ENCODE measurements around the gene RPS13.
"Not testable (repeated sequence)": the region's sequence is repeated elsewhere in the genome, so short reads cannot be mapped to it uniquely, and the experiment has no call there.

The RPS13 gene

DNA sequence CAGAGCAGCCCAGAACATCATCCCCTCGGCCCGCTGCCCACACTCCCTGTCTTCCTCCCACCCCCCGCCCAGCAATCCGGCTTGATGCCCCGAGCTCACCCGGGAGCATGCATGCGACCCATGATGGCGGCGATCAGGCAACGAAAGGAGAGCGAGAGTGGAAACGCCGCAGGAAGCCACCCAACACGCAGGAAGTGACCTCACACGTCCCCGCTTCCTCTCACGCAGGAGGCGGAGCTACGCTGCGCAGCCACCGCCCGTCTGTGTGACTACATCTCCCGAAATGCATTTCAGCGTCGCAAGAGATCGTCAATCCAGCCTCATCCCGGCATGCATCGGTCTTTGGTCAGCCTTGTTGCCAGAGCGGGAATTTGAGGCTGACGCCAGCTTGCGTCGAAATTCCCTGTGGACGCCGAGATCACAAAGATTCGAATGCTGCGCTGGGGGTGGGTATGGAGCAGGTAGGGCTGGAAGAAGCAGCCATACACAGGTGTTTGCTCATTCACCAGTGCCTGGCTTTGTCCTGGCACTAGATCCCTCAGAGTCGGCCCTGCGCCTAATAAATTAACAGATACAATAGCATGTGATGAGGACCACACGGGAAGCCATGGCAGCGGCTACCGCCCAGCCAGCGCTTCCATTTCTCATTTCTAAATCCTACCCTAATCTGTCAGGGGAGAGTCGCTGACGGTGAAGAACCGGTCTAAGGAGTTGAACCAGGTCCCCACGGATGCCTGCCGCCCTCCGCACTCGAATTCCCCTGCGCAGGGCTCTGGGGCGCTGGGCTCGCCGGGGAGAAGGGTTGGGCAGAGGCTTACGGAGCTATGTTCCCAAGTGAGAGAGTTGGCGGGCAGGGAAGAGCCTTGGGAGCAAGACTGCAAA, at the start of gene RPS13:
RPS13 (minus strand) TSS at position 148 of the 882 bp plus-strand sequence; CDS start at position 122, 26 bp downstream.
- peak; percentile 97 for DNase-seq (ENCODE audit: low read depth)

DNA sequence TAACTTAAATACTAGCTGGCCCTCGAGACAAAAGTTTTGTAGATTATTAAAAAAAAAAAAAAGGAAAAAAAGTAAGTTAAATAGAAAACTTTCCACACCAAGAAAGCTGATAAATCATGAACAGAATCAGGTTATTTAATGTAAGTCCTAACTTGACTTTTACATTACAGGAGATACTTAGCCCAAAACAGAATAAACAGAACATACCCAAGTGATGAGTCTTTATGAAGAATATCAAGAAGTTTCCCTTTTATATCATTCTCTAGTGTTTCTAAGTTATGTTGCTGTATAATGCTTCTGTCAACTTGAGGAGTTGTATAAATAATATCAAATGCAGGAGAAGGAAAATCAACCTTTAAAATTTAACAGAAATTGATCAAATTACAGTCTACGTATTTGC, 44.5 kb upstream of the RPS13 start:
- DNase-seq (ENCODE audit: low read depth): no peak

DNA sequence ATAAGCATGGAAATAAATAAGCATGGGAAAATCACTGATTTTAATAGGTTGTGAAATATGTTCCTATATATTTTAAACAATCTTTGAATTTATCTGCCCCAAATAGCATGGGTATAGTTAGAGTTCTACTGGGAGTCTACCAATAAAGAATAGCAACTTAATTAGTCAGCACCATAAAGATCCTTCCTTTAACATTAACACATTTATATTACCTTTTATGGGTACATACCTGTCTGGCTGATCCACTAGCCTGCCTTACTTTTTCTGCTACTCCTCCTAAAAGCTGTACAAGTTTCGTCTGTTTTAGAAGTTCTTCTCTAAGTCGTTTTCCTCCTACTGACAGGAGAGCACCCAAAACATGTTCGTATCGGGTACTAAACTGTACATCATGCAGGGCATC, 39.8 kb upstream of the RPS13 start:
- DNase-seq (ENCODE audit: low read depth): no peak

DNA sequence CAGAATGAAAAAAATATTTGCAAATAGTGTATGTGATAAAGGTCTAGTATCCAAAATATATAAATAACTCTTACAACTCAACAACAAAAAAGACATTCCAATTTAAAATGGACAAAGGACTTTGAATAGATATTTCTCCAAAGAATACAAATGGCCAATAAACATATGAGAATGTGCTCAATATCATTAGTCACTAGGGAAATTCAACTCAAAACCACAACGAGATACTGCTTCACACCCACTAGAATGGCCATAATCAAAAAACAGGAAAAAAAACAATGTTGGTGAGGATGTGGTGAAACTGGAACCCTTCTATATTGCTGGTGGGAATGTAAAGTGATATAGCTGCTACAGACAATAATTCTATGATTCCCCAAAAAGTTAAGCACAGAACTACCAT, 38.6 kb upstream of the RPS13 start:
- DNase-seq (ENCODE audit: low read depth): no peak

DNA sequence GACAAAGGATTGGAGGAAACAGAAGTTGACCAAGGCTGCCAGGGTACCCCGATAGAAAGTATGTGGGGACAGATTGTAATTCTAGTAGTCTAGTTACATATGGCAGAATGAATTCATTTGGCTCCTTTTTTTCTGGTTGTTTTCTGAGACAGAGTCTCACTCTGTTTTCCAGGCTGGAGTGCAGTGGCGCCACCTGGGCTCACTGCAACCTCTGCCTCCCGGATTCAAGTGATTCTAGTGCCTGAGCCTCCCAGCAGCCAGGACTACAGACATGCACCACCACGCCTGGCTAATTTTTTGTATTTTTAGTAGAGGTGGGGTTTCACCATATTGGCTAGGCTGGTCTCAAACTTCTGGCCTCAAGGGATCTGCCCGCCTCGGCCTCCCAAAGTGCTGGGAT, 30.3 kb upstream of the RPS13 start:
- not testable (repeated sequence) for DNase-seq (ENCODE audit: low read depth)

DNA sequence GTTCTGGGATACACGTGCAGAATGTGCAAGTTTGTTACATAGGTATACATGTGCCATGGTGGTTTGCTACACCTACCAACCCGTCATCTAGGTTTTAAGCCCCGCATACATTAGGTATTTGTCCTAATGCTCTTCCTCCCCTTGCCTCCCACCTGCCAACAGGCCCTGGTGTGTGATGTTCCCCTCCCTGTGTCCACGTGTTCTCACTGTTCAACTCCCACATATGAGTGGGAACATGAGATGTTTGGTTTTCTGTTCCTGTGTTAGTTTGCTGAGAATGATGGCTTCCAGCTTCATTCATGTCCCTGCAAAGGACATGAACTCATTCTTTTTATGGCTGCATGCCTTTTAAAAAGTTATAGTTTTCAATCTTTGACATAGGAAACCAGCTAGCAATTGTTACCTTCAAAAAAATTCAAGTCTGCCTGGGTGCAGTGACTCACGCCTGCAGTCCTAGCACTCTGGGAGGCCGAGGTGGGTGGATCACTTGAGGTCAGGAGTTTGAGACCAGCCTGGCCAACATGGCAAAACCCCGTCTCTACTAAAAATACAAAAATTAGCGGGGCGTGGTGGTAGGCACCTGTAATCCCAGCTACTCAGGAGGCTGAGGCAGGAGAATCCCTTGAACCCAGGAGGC, 28.1 kb upstream of the RPS13 start:
- DNase-seq (ENCODE audit: low read depth): not testable (repeated sequence)

DNA sequence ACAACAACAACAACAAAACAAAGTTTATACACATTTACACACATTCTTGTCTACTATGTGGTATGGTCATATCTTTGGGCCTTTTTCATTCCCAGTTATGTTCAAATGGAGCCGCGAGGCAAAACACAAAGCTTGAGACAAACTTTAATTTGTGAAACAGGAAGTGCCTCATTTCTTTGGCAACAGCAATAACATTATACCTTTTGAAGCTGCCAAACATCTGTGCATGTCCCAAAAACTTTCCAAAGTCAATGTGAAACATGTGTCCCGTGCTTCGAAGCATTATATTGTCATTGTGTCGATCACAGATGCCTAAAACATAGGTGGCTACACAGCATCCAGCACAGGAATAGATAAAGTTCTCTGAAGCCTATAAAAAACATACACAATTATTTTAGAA, 25.0 kb upstream of the RPS13 start:
- no peak for DNase-seq (ENCODE audit: low read depth)

DNA sequence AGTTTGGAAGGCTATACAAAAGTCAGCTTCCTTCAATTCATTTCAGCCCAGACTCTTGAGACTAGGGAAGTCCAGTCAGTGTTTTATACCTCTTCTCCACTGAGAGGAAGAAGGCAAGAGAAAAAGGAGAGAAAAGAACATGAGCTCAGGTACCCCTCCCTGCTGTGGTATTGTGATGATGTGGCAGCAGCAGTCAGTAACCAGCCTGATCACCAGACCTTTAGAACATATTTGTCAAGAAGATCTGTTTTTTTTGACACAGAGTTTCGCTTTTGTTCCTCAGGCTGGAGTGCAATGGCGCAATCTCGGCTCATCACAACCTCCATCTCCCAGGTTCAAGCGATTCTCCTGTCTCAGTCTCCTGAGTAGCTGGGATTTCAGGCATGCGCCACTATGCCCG, 21.2 kb upstream of the RPS13 start:
- DNase-seq (ENCODE audit: low read depth): no peak

DNA sequence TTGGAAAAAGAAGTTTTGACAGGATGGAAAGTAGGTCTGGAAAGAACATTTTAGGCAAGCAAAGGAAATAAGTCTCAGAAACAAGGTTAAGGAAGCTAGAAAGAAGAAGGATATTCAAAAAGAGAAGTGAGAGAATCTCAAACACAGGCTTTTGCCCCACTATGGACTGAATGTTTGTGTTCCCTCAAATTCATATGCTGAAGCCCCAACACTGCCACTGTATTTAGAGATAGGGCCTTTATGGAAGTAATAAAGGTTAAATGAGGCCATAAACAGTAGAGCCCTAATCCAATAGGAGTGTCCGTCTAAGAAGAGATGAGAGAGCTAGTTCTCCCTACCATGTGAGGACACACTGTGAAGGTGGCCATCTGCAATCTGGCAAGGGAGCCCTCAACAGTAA, 20.6 kb upstream of the RPS13 start:
- DNase-seq (ENCODE audit: low read depth): no peak

DNA sequence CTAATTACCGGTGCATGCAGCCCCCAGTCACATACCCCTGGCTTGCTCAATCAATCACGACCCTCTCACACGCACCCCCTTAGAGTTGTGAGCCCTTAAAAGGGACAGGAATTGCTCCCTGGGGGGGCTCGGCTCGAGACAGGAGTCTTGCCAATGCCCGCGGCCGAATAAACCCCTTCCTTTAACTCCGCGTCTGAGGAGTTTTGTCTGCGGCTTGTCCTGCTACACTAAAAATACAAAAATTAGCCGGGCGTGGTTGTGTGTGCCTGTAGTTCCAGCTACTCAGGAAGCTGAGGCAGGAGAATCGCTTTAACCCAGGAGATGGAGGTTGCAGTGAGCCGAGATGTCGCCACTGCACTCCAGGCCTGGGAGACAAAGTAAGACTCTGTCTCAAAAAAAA, 8.5 kb upstream of the RPS13 start:
- not testable (repeated sequence) for DNase-seq (ENCODE audit: low read depth)

DNA sequence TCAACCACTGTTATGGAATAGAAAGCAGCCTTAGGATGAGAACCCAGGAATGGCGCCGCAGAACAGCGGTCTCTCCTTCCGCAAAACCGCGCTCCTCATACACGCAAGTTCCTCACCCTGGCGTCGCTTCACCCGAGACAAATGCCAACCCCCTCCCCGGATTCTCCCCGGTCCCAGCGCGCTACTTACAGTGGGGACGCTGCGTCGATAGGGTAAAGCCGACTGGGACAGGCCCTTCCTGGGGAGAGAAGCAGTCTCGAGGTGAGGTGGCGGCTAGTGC, 287 bp downstream of the RPS13 start:
- DNase-seq (ENCODE audit: low read depth): peak; percentile 12

DNA sequence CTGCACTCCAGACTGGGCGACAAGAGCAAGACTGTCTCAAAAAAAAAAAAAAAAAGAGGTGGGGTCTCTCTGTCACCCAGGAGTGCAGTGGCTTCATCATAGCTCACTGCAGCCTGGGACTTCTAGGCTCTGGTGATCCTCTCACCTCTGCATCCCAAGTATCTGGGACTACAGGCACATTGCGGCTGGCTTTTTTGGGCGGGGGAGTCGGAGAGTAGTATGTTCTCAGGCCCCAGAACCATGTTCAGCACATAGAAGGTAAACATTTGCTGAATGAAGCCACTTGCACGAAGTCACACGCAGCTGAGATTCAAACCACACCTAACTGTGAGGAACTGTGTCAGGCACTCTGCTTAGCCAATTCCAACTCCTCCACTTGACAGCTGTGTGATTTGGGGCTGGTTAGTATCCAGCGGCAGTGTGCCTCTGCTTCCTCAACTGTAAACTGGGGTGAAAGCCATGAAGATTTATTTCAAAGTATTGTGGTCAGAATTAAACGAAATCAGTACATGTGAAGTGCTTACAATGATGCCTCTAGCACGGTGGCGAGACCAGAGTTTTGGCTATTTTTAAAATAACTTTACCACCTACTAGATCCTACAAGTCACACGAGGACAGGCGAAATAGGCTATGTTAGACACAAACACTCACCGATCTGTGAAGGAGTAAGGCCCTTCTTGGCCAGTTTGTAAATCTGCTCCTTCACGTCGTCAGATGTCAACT, 789 bp downstream of the RPS13 start:
- DNase-seq (ENCODE audit: low read depth): no peak

DNA sequence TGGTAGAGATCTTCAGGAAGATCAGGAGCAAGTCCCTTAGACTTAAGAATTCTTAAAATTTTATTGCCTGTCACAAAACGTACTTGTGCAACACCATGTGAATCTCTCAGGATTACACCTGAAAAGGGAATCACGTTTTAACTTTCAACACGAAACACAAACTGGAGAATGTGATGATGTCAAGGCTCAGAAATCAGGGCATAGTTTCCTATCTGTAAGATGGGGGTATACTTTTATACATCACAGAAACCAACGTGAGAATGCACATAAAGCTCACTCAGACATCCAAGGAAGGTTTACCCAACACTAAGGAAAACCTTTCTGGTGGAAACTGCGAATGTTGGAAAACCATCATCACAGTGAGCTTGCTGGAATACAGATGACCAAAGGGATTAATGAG, 2.0 kb downstream of the RPS13 start:
- no peak for DNase-seq (ENCODE audit: low read depth)

DNA sequence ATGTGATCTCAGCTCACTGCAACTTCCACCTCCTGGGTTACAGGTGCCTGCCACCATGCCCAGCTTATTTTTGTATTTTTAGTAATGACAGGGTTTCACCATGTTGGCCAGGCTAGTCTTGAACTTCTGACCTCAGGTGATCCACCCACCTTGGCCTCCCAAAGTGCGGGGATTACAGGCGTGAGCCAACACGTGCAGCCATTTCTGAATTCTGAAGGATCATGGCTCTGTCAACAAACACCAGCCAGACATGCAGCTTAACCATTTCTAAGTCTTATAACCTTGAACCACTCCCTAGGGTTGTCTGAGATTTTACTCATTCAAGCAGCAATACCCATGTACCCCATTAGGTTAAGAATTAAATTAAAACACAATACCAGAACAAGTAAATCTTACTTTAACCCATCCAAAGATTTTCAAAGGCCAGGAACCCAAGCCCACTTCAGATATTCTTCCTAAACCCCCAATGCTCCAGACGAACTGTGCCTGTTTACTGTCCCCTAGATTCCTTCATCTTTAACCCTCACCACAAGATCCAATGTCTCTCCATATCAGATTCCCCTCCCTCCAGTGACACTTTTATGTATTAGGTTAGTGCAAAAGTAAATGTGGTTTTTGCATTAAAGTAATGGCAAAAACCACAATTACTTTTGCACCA, 4.0 kb downstream of the RPS13 start:
- DNase-seq (ENCODE audit: low read depth): no peak

DNA sequence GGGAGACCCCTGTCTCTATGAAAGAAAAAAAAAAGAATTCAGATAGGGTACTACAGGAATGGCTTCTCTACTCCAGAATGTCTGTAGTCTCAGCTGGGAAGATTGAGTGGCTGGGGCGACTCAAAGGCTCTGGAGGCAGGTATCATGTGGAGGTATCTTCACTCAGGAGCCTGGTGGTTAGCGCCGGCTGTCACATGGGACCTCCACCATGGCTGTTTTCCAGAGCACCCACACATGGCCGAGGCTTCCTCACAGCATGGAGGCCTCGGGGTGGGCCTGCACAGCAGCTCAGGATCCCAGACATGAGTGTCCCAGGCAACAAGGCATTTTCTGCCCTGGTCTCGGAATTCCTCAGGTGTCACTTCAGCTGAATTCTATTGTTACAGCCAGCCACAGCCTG, 10.1 kb downstream of the RPS13 start:
- no peak for DNase-seq (ENCODE audit: low read depth)

DNA sequence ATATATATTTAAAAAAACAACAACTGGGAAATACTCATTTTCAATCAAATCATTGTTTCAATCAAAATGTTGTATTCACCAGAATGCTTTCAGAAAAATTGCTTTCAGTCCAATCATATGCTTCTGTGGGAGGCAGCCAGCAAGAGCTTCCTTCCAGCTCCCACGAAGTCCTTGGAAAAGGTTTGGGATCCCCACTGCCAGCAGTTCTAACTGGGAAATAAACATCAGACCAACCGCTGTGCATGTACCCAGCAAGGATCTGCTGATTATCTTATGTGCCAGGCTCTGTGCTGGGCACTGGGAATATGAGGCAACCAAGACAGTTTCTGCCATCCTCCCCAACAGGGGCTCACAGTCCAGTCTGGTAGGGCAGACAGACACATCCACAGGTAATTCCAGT, 10.8 kb downstream of the RPS13 start:
- no peak for DNase-seq (ENCODE audit: low read depth)

DNA sequence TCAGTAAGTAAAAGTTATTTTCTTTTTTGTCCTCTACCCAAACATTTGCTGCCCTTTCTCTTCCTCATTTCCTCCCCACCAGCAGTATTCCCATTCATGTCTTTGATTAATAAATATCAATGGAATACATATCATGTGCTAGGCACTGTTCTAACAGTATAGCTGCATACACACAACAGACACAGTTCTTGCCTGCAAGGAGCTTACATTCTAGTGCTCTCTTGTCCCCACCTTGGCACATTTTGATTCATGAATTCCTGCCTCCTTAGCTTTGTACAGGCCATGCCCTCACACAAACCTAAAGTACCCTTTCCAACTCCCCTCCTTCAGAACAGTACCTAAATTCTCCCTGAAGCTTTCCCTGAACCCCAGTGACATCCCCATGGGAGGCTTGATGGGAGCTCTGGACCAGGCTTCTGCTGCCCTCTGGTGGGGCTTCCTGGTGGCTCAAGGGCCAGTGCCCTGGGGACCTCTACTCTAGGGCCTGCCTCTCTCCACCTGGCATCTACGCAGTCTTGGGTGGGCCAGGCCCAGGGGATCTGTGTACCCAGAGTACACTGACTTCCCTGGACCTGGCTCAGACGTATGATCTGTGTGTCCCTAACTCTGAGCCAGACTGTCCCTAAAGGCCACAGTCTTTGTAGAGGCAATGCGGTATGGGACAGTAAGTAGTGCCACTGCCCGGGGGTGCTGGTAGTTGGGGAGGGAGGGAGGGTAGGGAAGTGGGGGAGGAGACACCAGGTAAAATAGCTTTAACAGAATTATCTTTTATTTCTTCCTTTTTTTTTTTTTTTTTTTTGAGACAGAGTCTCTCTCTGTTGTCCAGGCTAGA, 14.1 kb downstream of the RPS13 start:
- DNase-seq (ENCODE audit: low read depth): peak; percentile 27

DNA sequence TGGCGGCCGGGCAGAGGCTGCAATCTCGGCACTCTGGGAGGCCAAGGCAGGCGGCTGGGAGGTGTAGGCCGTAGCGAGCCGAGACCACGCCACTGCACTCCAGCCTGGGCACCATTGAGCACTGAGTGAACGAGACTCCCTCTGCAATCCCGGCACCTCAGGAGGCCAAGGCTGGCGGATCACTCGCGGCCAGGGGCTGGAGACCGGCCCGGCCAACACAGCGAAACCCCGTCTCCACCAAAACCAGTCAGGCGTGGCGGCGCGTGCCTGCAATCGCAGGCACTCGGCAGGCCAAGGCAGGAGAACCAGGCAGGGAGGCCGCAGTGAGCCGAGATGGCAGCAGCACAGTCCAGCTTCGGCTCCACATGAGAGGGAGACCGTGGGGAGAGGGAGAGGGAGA, 26.3 kb downstream of the RPS13 start:
- DNase-seq (ENCODE audit: low read depth): not testable (repeated sequence)

DNA sequence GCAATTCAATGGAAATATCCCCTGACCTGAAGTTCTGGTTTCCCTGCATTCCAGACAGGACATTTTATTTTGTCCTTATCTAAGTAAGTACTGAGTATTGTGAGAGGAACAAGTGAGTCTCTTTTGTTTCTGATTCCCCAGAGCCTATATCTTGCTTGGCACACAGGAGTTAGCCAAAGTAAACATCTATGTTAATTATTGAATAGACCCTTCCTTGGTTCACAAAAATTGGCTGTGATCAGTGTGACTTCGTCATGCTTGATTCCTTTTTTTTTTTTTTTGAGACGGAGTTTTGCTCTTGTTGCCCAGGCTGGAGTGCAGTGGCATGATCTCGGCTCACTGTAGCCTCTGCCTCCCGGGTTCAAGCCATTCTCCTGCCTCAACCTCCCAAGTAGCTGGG, 29.0 kb downstream of the RPS13 start:
- DNase-seq (ENCODE audit: low read depth): not testable (repeated sequence)

DNA sequence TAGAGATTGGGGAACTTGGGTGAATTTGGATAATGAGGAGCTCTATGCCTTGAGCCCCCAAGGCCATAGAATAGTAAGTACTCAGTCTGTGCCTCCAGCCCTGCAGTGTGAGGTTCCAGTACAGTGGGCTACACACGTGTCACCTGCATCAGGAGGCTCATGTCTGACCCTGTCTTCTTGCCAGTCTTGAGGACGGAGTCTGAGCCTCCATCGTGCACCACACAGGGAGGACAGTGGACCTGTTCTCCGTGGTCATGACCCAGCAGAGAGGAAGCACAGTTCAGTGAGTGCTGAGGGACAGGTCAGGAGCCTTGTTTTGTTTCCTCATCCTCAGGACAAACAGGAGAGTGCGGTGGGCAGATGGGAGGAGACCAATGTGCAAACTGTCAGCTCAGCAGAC, 30.8 kb downstream of the RPS13 start:
- DNase-seq (ENCODE audit: low read depth): no peak
